Stomach (tissue), 9 donors: ENCODE results near the gene CCDC167. TPM values are rescaled to one million over a fixed set of nuclear protein-coding genes. Genes with fewer than 3 reads are reported as not detected.

Experiments
- DNase-seq, 2 donors: peaks; one replicate each; pipeline versions ENCODE4 v3.0.0 to v3.0.0-alpha.2; 2013 to 2019
- H3K27ac ChIP-seq, 5 donors: fragments of 200-600 bp in 4 of 5; sonication (generic) in 4 of 5; one replicate each; pipeline ENCODE4 v1.5.1; 2013 to 2019; ENCODE audit warnings: mild to moderate bottlenecking in 1 of 5, moderate library complexity in 1 of 5
- H3K27me3 ChIP-seq, 3 donors: fragments of 200-600 bp; sonication (generic); one replicate each; pipeline ENCODE4 v1.5.1; 2017 to 2019; ENCODE audit warnings: mixed run types in 1 of 3
- H3K36me3 ChIP-seq, 4 donors: fragments of 200-600 bp; sonication (generic); 1 replicate in 3 of 4; 2 replicates in 1 of 4; pipeline ENCODE4 v1.5.1; 2016 to 2019
- H3K4me1 ChIP-seq, 4 donors: fragments of 200-600 bp; sonication (generic); one replicate each; pipeline ENCODE4 v1.5.1; 2016 to 2019
- H3K4me3 ChIP-seq, 4 donors: fragments of 200-600 bp; sonication (generic) in 3 of 4; one replicate each; pipeline ENCODE4 v1.5.1; 2016 to 2019; ENCODE audit warnings: mild to moderate bottlenecking in 1 of 4
- H3K9me3 ChIP-seq, 4 donors: fragments of 200-600 bp; sonication (generic); one replicate each; pipeline ENCODE4 v1.5.1; 2016 to 2019
- EP300 ChIP-seq: sonication (generic); formaldehyde crosslinking; IDR thresholded peaks from one replicate; pipeline ENCODE4 v1.6.1; 2017; ENCODE audit warnings: antibody characterized with exemption
- POLR2A ChIP-seq, 4 donors: fragments of 450-650 bp; IDR thresholded peaks; one replicate each; pipeline ENCODE4 v1.6.1; 2016; ENCODE audit warnings: antibody characterized with exemption in 4 of 4, control low read depth in 2 of 4, mild to moderate bottlenecking in 1 of 4, moderate library complexity in 1 of 4
- POLR2AphosphoS5 ChIP-seq, 3 donors: sonication (generic); formaldehyde crosslinking; IDR thresholded peaks; one replicate each; pipeline ENCODE4 v1.6.1; 2016; ENCODE audit warnings: antibody characterized with exemption in 3 of 3
- WGBS, 5 donors: extraction: QIAGEN DNeasy Blood & Tissue Kit in 3 of 5; methylation state at CpG; one replicate each; pipeline versions ENCODE4 v1.1.5 to v1.1.7; 2013 to 2018; 5-methylcytosine and 5-hydroxymethylcytosine counted together
- intact Hi-C: fragments of 100-400 bp; cut with DNase I; formaldehyde crosslinking; loops from one replicate; pipeline ENCODE4 v1.15.1; 2023; ENCODE audit warnings: low total_unique reads
- polyA plus RNA-seq, 3 donors: library from polyadenylated mRNA; stranded (reverse); fragments of 200-250 nt; gene quantifications; one replicate each; pipeline ENCODE4 v1.2.3, GENCODE V29; 2013
- total RNA-seq, 5 donors: library from RNA; depleted of rRNA; stranded (reverse); fragments of >200 nt; gene quantifications; one replicate each; pipeline versions ENCODE4 v1.1.0 to v1.2.3, GENCODE V29; 2014 to 2016
- TF ChIP-seq, protein P1 (sequence below), 7 experiments: fragments of 450-650 bp in 4 of 7; fragments of 200-600 bp in 3 of 7; sonication (generic) in 3 of 7; IDR thresholded peaks; one replicate each; pipeline ENCODE4 v1.5.1; 2016 to 2019; ENCODE audit warnings: antibody characterized with exemption in 7 of 7, control low read depth in 2 of 7, mild to moderate bottlenecking in 1 of 7
- donor health status: healthy with polysubstance abuse.
- donor health status: Bipolar disorder and iron deficiency.
- donor health status: healthy.

CCDC167 gene
- total and polyA plus RNA-seq, 8 donors, result 4.2 to 47.8 (median 42.5) TPM; not detected in 1

DNA sequence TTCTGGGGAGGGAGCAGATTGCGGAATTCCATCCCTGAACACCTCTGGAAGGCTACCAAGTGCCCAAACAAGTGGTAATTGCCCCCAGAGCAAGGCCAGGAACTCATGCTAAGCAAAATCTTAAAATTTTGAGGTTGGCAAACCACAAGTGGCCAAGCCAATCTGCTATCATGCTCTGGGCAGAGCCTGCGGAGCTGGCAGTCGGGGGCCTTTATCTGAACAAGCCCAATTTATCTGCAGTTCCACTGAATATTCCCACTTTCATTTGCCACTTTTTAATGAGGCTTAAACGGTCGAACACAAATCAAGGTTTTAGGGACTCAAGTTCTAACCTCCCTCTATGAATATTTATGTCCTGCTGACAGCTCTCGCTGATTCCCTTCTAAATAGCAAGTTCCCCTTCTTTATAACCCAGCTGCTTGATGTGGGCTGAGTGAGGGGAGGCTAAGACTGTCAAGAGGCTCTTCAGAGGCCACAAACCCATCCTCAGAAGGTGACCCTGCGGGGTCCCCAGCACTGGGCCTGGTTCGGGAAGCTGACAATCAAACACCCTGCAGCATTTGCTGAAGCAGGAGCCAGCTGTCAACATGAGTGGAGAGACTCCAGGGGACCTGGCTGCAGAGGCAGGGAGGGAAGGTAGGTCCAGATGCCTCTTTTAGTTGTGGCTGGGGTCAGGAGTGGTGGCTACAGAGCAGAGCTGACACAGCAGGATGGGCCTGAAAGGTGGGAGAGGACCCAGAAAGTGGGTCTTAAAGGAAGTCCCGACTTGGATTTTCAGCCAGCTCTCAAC is 11.9 kb downstream of the CCDC167 start:
- intact Hi-C loops, result loop anchor here (10.0 kb wide), 2 partner anchors 77 to 207 kb away; partner anchors contain the start of gene MDGA1
- DNase-seq, result peak in 1 of 2 donors; percentile 2
- TF ChIP-seq POLR2A (IDR thresholded peaks at IDR 0.05), result no peak
- H3K27ac ChIP-seq, result no peak overlapping the region
- peaks cover 3 to 34% (median 30%) of the 10 kb centered on the region in 4 donors for H3K36me3 ChIP-seq
- H3K4me3 ChIP-seq, result no peak overlapping the region
- H3K4me1 ChIP-seq, result peaks cover 0 to 34% (median 14%) of the 10 kb centered on the region in 4 donors
- H3K27me3 ChIP-seq, result no peaks in the 10 kb centered on the region
- no peaks in the 10 kb centered on the region for H3K9me3 ChIP-seq
- 70 to 85% (median 73%) methylated on average over 9 of the region's 9 CpGs for WGBS, 5 donors

DNA sequence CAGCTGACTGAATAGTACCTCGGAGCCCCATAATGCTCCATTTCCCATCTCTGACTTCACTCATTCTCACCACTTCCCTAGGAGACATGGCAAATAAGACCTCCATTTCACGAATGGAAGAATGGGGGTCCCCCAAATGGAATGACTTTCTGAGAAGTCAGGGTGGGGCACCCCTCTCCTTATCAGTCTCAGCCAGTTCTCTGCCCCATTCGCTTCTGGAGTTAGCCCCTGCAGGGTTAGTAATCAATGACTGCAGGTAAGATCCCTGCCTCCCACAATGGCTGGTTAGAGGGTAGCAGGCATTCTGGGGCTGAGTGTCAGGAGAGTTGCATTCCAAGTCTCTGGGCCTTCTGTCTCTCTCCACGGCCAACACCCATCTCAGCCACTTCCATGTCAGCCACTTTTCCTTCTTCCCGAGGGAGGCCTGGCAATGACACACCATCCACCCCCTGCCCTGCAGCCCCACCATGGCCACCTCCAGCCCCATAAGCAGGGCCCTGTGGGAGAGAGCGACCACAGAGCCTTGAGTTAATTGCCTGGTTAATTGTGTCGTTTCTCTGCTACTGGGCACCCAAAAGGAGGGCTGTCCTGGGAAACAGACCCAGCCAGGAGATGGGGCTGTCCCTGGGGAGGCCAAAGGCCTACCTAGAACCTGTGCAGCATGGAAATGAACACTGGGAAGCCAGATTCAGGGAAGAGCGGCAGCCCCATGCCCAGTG is 13.4 kb downstream of the CCDC167 start:
- DNase-seq, result no peak
- H3K4me1 ChIP-seq, result peaks cover 0 to 28% (median 10%) of the 10 kb centered on the region in 4 donors
- H3K4me3 ChIP-seq, result no peak overlapping the region
- no peak for TF ChIP-seq EP300
- WGBS, 5 donors, result 82 to 89% (median 84%) methylated on average over 7 to 8 of the region's 8 CpGs
- H3K27me3 ChIP-seq, result no peaks in the 10 kb centered on the region
- no peaks in the 10 kb centered on the region for H3K9me3 ChIP-seq
- H3K27ac ChIP-seq, result no peak overlapping the region
- H3K36me3 ChIP-seq, result peaks cover 7 to 49% (median 45%) of the 10 kb centered on the region in 4 donors
- intact Hi-C loops, result loop anchor here (10.0 kb wide), 2 partner anchors 79 to 209 kb away; partner anchors contain the start of gene MDGA1

DNA sequence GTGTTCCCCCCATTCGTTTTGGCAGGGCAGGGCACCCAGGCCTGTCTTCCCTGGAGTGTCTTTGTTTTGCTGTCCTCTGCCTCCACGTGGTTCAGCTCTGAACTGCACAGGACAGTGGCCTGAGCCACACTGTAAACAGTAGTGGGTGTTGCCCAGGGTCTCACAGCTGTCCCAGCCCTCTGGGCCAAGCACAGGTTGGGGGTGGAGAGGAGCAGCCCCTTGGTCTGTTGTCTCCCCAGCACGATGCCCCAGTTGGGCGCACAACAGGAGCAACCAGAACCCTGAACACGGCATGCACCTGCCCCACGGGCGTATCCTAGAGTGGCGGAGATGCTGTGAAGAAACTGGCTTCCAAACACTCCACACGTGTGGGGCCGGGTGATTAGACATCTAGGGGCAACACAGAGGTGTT is 14.4 kb downstream of the CCDC167 start:
- no peak for DNase-seq
- no peak for TF ChIP-seq EP300
- no peak for TF ChIP-seq POLR2A (IDR thresholded peaks at IDR 0.05)
- TF ChIP-seq, protein P1, sequence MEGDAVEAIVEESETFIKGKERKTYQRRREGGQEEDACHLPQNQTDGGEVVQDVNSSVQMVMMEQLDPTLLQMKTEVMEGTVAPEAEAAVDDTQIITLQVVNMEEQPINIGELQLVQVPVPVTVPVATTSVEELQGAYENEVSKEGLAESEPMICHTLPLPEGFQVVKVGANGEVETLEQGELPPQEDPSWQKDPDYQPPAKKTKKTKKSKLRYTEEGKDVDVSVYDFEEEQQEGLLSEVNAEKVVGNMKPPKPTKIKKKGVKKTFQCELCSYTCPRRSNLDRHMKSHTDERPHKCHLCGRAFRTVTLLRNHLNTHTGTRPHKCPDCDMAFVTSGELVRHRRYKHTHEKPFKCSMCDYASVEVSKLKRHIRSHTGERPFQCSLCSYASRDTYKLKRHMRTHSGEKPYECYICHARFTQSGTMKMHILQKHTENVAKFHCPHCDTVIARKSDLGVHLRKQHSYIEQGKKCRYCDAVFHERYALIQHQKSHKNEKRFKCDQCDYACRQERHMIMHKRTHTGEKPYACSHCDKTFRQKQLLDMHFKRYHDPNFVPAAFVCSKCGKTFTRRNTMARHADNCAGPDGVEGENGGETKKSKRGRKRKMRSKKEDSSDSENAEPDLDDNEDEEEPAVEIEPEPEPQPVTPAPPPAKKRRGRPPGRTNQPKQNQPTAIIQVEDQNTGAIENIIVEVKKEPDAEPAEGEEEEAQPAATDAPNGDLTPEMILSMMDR (IDR thresholded peaks at IDR 0.05), result no peak
- TF ChIP-seq POLR2AphosphoS5 (IDR thresholded peaks at IDR 0.05), result no peak
- intact Hi-C loops, result loop anchor here (10.0 kb wide), 2 partner anchors 80 to 210 kb away; partner anchors contain the start of gene MDGA1
- no peak overlapping the region for H3K27ac ChIP-seq
- H3K9me3 ChIP-seq, result no peaks in the 10 kb centered on the region
- peaks cover 0 to 25% (median 7%) of the 10 kb centered on the region in 4 donors for H3K4me1 ChIP-seq
- H3K36me3 ChIP-seq, result peaks cover 14 to 59% (median 55%) of the 10 kb centered on the region in 4 donors
- 70 to 80% (median 73%) methylated on average over 10 of the region's 10 CpGs for WGBS, 5 donors
- no peak overlapping the region for H3K4me3 ChIP-seq
- H3K27me3 ChIP-seq, result no peaks in the 10 kb centered on the region

DNA sequence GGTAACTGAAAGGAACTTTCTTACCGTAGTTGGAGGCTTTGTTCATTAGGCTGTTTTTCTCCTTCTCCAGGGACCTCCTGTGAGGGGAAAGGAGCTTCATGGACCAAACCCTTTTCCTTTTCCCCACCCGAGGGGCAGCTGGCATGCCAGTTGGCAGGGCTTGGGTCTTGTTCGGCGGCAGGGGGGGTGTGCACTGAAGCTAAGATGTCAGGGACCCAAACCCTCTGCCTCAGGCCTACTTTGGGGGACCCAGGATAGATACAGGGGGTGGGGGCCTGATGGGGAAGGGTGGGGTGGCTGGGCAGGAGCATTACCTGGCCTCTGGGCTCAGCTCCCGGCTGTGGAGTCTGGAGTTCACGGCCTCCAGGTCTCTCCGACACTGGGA is 14.9 kb downstream of the CCDC167 start:
- 90 to 95% (median 93%) methylated on average over 4 to 7 of the region's 7 CpGs for WGBS, 5 donors
- no peak for TF ChIP-seq EP300
- no peak for TF ChIP-seq POLR2AphosphoS5 (IDR thresholded peaks at IDR 0.05)
- TF ChIP-seq POLR2A (IDR thresholded peaks at IDR 0.05), result no peak
- TF ChIP-seq, protein P1 (IDR thresholded peaks at IDR 0.05), result no peak
- H3K27me3 ChIP-seq, result no peaks in the 10 kb centered on the region
- intact Hi-C loops, result loop anchor here (10.0 kb wide), 2 partner anchors 80 to 210 kb away; partner anchors contain the start of gene MDGA1
- no peaks in the 10 kb centered on the region for H3K9me3 ChIP-seq
- no peak overlapping the region for H3K27ac ChIP-seq
- no peak overlapping the region for H3K4me3 ChIP-seq
- H3K36me3 ChIP-seq, result peaks cover 20 to 64% (median 60%) of the 10 kb centered on the region in 4 donors
- no peak for DNase-seq
- H3K4me1 ChIP-seq, result peaks cover 0 to 20% (median 7%) of the 10 kb centered on the region in 4 donors
